HUES64 (cell line): ENCODE results near the gene FHIT.

Experiments
- H3K27ac ChIP-seq: 2 replicates; pipeline ENCODE4 v1.7.0; 2013; ENCODE audit warnings: low read depth, low read length, inconsistent platforms
- H3K27me3 ChIP-seq: 2 replicates; pipeline ENCODE4 v1.6.1; 2013; ENCODE audit warnings: mild to moderate bottlenecking, low read length; ENCODE audit not compliant: insufficient read depth
- H3K36me3 ChIP-seq: 2 replicates; pipeline ENCODE4 v1.6.1; 2013; ENCODE audit warnings: mild to moderate bottlenecking, low read length; ENCODE audit not compliant: insufficient read depth
- H3K4me1 ChIP-seq: 2 replicates; pipeline ENCODE4 v1.6.1; 2013; ENCODE audit warnings: mild to moderate bottlenecking, low read length, moderate library complexity; ENCODE audit not compliant: insufficient read depth
- H3K4me3 ChIP-seq: 2 replicates; pipeline ENCODE4 v1.5.1; 2013; ENCODE audit warnings: mild to moderate bottlenecking, low read length, moderate library complexity
- H3K9ac ChIP-seq: 2 replicates; pipeline ENCODE4 v1.6.1; 2013; ENCODE audit warnings: mild to moderate bottlenecking, low read depth, low read length
- H3K9me3 ChIP-seq: 2 replicates; pipeline ENCODE4 v1.6.1; 2013; ENCODE audit warnings: low read depth, low read length; ENCODE audit not compliant: insufficient read depth
- WGBS: fragments of 150-250, 120-280 bp; methylation state at CpG from one replicate; pipeline ENCODE4 v1.1.7; 2013; ENCODE audit warnings: missing lambda C conversion rate; 5-methylcytosine and 5-hydroxymethylcytosine counted together

The FHIT gene

GRCh38 chr3:59867185-59868002 is 1383.9 kb downstream of the FHIT start:
- Histone ChIP-seq H3K9ac (no peak overlapping the region), H3K4me1 (peaks cover 3% of the 10 kb centered on the region; the same call in 1 of the 2 replicates), H3K27me3 (no peaks in the 10 kb centered on the region), H3K4me3 (no peak overlapping the region), H3K36me3 (no peaks in the 10 kb centered on the region), H3K9me3 (no peaks in the 10 kb centered on the region), H3K27ac (no peak overlapping the region)
- 98% methylated on average over 2 of the region's 3 CpGs for WGBS

DNA sequence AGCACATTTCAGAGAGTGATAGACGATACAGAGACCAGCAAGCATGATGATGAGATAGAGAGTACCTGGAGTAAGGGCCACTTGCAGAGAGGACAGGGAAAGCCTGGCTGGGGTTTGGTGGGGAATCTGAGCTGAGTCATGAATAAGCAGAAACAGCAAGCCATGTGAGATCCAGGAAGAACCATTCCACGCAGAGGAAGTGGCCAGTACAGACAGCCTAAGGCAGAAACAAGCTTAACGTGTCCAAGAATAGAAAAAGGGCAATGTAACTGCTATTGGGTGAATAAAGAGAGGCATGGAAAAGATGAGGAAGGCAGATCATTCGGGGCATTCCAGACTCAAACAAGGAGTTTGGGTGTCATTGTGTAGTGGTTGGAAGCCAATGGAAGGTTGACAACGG is 1385.2 kb downstream of the FHIT start:
- Histone ChIP-seq H3K36me3 (no peaks in the 10 kb centered on the region), H3K27ac (no peak overlapping the region), H3K9ac (no peak overlapping the region), H3K9me3 (peaks cover 2% of the 10 kb centered on the region; the same call in 1 of the 2 replicates), H3K4me1 (no peaks in the 10 kb centered on the region), H3K4me3 (no peak overlapping the region), H3K27me3 (no peaks in the 10 kb centered on the region)
- WGBS: 85% methylated on average over 5 of the region's 5 CpGs

GRCh38 chr3:59865351-59865750 is 1385.9 kb downstream of the FHIT start:
- no peaks in the 10 kb centered on the region for H3K27me3 ChIP-seq
- 80% methylated on average over 4 of the region's 4 CpGs for WGBS
- H3K9ac ChIP-seq: no peak overlapping the region
- no peak overlapping the region for H3K27ac ChIP-seq
- no peak overlapping the region for H3K4me3 ChIP-seq
- H3K4me1 ChIP-seq: no peaks in the 10 kb centered on the region
- no peaks in the 10 kb centered on the region for H3K36me3 ChIP-seq
- H3K9me3 ChIP-seq: peaks cover 2% of the 10 kb centered on the region; the same call in 1 of the 2 replicates

- H3K4me3 ChIP-seq: no peak overlapping the region
- WGBS: 94% methylated on average over 6 of the region's 6 CpGs
Observed at GRCh38 chr3:59862686-59863085, 1388.6 kb downstream of the FHIT start.

DNA sequence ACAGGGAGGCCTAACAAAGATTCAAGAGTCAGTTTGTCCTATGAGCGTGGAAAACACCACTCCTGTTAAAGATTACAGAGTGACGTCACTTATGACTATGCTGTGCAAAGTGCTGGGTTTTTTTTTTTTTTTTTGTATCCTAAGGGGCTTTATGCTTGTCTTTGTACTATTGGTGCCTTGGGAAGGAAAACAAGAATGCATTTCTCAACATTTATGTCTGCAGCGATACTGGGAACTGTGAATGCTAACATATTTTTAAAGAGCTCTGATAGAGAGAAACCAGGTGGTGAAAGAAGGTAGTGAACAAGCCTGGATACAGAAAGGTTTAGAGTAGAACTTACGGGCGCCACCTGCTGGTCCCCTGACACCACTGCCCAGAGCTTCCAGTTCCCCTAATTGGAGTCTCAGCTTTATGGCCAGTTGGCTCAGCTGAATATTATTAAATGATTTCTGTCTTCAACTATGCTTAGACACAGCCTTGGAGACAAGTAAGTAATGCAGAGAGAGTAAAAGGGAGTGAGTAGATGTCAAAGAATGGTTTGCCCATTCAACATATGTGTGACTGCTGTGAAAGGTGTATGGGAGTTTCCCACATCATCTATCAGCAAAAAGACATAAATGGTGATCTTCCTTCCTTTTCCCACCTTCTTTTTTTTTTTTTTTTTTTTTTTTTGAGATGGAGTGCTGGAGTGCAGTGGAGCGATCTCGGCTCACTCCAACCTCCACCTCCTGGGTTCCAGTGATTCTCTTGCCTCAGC is 1393.5 kb downstream of the FHIT start:
- no peaks in the 10 kb centered on the region for H3K36me3 ChIP-seq
- H3K9ac ChIP-seq: no peak overlapping the region
- H3K27me3 ChIP-seq: no peaks in the 10 kb centered on the region
- no peak overlapping the region for H3K27ac ChIP-seq
- H3K4me3 ChIP-seq: no peak overlapping the region
- no peaks in the 10 kb centered on the region for H3K4me1 ChIP-seq
- peaks cover 2% of the 10 kb centered on the region; the same call in 1 of the 2 replicates for H3K9me3 ChIP-seq
- WGBS: 56% methylated on average over 7 of the region's 7 CpGs

More at GRCh38 chr3:59862686-59863085, 1388.6 kb downstream of the FHIT start:
- H3K36me3 ChIP-seq: no peaks in the 10 kb centered on the region
- H3K4me1 ChIP-seq: no peaks in the 10 kb centered on the region
- no peak overlapping the region for H3K9ac ChIP-seq
- H3K27me3 ChIP-seq: no peaks in the 10 kb centered on the region
- H3K27ac ChIP-seq: no peak overlapping the region
- H3K9me3 ChIP-seq: peaks cover 2% of the 10 kb centered on the region; the same call in 1 of the 2 replicates

DNA sequence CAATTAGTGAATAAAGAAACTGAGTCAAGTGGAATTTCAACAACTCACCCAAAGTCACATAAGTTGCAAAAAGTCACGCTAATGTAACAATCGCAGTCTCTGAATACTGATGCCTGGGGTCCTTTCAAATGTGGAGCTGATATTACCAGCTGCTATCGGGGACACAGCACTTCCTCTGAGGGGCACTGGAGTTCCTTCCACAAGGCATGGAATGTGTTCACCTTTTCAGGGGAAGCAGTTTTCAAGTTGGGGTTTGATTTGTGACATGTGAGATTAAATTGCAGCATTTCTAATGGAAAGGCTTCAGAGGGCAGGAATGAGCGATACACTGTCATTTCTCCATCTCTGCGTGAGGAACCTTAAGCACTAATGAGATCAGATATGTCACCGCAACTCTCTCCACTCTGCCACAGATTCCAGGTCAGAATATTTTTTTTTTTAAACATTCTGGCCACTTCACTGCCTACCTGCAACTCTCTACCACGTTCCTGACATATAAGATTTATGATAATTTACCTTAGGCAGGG is 1394.3 kb downstream of the FHIT start:
- Histone ChIP-seq H3K4me3 (no peak overlapping the region), H3K4me1 (no peaks in the 10 kb centered on the region), H3K27me3 (no peaks in the 10 kb centered on the region), H3K9me3 (no peaks in the 10 kb centered on the region), H3K36me3 (no peaks in the 10 kb centered on the region), H3K27ac (no peak overlapping the region), H3K9ac (no peak overlapping the region)
- WGBS: 84% methylated on average over 7 of the region's 7 CpGs

DNA sequence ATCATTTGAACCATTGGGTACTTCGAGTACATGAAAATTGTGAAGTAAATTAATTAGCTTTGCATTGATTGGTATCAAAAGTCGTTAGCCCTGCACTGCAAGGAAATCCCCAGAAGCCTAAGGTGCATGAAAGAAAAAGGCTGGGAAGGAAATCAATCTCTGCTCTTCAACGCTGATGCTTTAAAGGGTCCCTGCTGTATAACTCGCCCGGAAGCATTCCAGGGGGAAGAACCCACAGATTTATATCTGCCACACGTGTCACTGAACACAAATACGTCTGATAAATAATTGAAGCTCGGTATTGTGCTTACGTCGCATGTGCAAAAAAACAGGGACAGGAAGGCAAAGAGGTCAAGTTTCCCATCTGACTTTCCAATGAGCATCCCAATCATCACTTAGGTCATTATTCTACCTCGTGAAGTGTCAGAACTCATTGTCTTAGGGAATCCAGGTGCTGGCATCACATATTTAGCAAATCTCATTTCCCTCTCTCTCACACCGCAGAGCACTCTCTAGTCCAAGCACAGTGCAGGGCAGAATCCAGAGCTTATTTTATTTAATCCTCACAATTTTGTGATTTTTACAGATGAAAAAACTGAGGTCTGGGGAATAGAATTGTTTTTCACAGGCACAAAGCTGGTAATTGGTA is 1397.1 kb downstream of the FHIT start:
- Histone ChIP-seq H3K36me3 (no peaks in the 10 kb centered on the region), H3K9ac (no peak overlapping the region), H3K4me3 (no peak overlapping the region), H3K4me1 (no peaks in the 10 kb centered on the region), H3K27ac (no peak overlapping the region), H3K27me3 (no peaks in the 10 kb centered on the region), H3K9me3 (no peaks in the 10 kb centered on the region)
- 93% methylated on average over 12 of the region's 12 CpGs for WGBS

GRCh38 chr3:59850417-59850816 is 1400.8 kb downstream of the FHIT start:
- WGBS: 97% methylated on average over 2 of the region's 2 CpGs

GRCh38 chr3:59845386-59845785 is 1405.9 kb downstream of the FHIT start:
- no peak overlapping the region for H3K27ac ChIP-seq
- no peaks in the 10 kb centered on the region for H3K36me3 ChIP-seq
- WGBS: 93% methylated on average over 1 of the region's 1 CpG

More at GRCh38 chr3:59850417-59850816, 1400.8 kb downstream of the FHIT start:
- H3K36me3 ChIP-seq: no peaks in the 10 kb centered on the region
- H3K4me1 ChIP-seq: no peaks in the 10 kb centered on the region
- no peaks in the 10 kb centered on the region for H3K27me3 ChIP-seq
- H3K27ac ChIP-seq: no peak overlapping the region
- no peak overlapping the region for H3K4me3 ChIP-seq
- H3K9me3 ChIP-seq: 0 out of 2 replicates have a peak, but pooled peaks cover 4% of the 10 kb centered on the region
- no peak overlapping the region for H3K9ac ChIP-seq

DNA sequence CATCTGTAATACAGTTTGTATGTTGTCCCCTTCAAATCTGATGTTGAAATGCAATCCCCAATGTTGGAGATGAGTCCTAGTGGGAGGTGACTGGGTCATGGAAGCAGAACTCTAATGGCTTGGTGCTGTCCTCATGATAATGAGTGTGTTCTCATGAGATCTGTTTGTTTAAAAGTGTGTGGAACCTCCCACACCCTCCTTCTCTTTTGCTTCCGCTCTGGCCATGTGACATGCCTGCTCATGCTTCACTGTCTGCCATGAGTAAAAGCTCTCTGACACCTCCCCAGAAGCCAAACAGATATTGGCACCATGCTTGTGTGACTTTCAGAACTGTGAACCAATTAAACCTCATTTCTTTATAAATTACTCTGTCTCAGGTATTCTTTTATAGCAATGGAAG is 1407.4 kb downstream of the FHIT start:
- no peak overlapping the region for H3K4me3 ChIP-seq
- 97% methylated on average over 1 of the region's 1 CpG for WGBS
- no peaks in the 10 kb centered on the region for H3K4me1 ChIP-seq
- 0 out of 2 replicates have a peak, but pooled peaks cover 4% of the 10 kb centered on the region for H3K9me3 ChIP-seq
- no peak overlapping the region for H3K9ac ChIP-seq
- H3K27me3 ChIP-seq: no peaks in the 10 kb centered on the region
- no peaks in the 10 kb centered on the region for H3K36me3 ChIP-seq
- H3K27ac ChIP-seq: no peak overlapping the region

More at GRCh38 chr3:59845386-59845785, 1405.9 kb downstream of the FHIT start:
- H3K4me3 ChIP-seq: no peak overlapping the region
- H3K9me3 ChIP-seq: 0 out of 2 replicates have a peak, but pooled peaks cover 4% of the 10 kb centered on the region
- H3K27me3 ChIP-seq: no peaks in the 10 kb centered on the region
- H3K4me1 ChIP-seq: no peaks in the 10 kb centered on the region
- no peak overlapping the region for H3K9ac ChIP-seq
